Thymus (tissue), 11 donors: ENCODE results near the gene RPL29. TPM values are rescaled to one million over a fixed set of nuclear protein-coding genes. Genes with fewer than 3 reads are reported as not detected.

Source experiments
- DNase-seq, 9 donors: peaks; one replicate each; pipeline ENCODE4 v3.0.0-alpha.2; 2013; ENCODE audit warnings: low spot score in 9 of 9, low read depth in 6 of 9, missing footprints in 1 of 9
- H3K27ac ChIP-seq, 2 donors: one replicate each; pipeline ENCODE4 v1.5.1; 2013; ENCODE audit warnings: control low read depth in 1 of 2, low read depth in 1 of 2, low read length in 1 of 2, mild to moderate bottlenecking in 1 of 2, moderate library complexity in 1 of 2
- H3K27me3 ChIP-seq, 2 donors: one replicate each; pipeline ENCODE4 v1.5.1; 2013; ENCODE audit warnings: low read length in 1 of 2; ENCODE audit not compliant: control insufficient read depth in 2 of 2, insufficient read depth in 1 of 2
- H3K36me3 ChIP-seq, 2 donors: one replicate each; pipeline ENCODE4 v1.5.1; 2013; ENCODE audit warnings: low read length in 1 of 2, mild to moderate bottlenecking in 1 of 2, moderate library complexity in 1 of 2; ENCODE audit not compliant: control insufficient read depth in 2 of 2, insufficient read depth in 2 of 2
- H3K4me1 ChIP-seq, 2 donors: one replicate each; pipeline ENCODE4 v1.5.1; 2013; ENCODE audit warnings: low read length in 2 of 2; ENCODE audit not compliant: control insufficient read depth in 2 of 2, insufficient read depth in 2 of 2
- H3K4me3 ChIP-seq, 2 donors: one replicate each; pipeline ENCODE4 v1.5.1; 2013; ENCODE audit warnings: low read length in 2 of 2, control low read depth in 1 of 2, mild to moderate bottlenecking in 1 of 2
- H3K9me3 ChIP-seq, 2 donors: one replicate each; pipeline ENCODE4 v1.5.1; 2013; ENCODE audit warnings: low read length in 1 of 2, mild to moderate bottlenecking in 1 of 2; ENCODE audit not compliant: control insufficient read depth in 2 of 2, insufficient read depth in 1 of 2
- WGBS: extraction: QIAGEN DNeasy Blood & Tissue Kit; methylation state at CpG from one replicate; pipeline ENCODE4 v1.1.7; 2013; 5-methylcytosine and 5-hydroxymethylcytosine counted together
- polyA plus RNA-seq: library from polyadenylated mRNA; stranded (reverse); fragments of 200-250 nt; gene quantifications from one replicate; pipeline ENCODE4 v1.2.3, GENCODE V29; 2013
- total RNA-seq: library from RNA; stranded (reverse); fragments of 120-200 nt; gene quantifications from one replicate; pipeline ENCODE4 v1.2.4, GENCODE V29; 2013
- donor health status: healthy.

The RPL29 gene
- total and polyA plus RNA-seq, 2 donors: 1,457 to 1,964 TPM

DNA sequence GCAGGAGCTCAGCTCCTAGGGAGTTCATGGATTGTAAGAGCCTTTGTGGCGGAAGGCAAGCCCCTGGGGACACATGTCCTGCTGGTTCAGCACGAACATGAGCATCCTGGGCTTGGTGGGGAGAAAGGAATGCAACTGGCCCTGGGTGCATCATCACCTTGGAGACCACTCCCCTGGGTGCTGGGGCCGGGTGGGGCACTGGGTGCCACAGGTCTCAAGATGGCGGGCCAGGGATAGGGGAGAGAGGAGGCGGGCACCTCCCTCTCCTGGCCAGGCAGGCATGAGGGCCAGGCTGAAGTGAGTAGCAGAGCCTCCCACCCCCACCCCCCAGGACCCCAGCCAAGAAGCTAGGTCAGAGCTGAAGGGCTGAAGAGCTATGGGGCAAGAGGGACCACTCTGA lies 29.2 kb downstream of the RPL29 start:
- Histone ChIP-seq H3K36me3 (no peaks in the 10 kb centered on the region), H3K9me3 (no peaks in the 10 kb centered on the region), H3K4me1 (peaks cover 28 to 39% of the 10 kb centered on the region in 2 donors), H3K27ac (no peak overlapping the region), H3K27me3 (peaks cover 11 to 74% of the 10 kb centered on the region in 2 donors), H3K4me3 (peak overlapping the region; percentile 24 to 57)
- no peak for DNase-seq
- WGBS: 94% methylated on average over 5 of the region's 5 CpGs

DNA sequence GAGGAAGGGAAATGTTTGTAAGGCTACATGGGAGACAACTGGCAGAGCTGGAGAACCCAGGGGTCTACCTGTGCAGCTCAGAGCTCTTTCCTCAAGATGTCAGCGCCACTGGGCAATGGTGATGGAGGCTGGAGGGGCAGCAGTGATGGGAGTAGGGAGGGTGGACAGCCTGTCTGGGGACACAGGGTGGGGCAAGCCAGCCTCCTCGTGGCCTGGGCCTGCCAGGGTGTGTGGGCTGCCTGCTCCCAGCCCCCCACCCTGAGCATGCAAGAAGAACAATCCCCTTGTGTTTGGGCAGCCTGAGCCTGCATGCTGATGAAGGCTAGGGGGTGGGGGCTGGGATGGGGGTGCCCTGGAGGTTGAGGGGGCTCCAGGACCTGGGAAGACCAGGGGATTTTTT lies 29.7 kb downstream of the RPL29 start:
- no peak overlapping the region for H3K4me3 ChIP-seq
- no peak for DNase-seq
- H3K9me3 ChIP-seq: no peaks in the 10 kb centered on the region
- peaks cover 11 to 77% of the 10 kb centered on the region in 2 donors for H3K27me3 ChIP-seq
- no peak overlapping the region for H3K27ac ChIP-seq
- H3K4me1 ChIP-seq: peaks cover 25 to 39% of the 10 kb centered on the region in 2 donors
- WGBS: 97% methylated on average over 2 of the region's 2 CpGs
- no peaks in the 10 kb centered on the region for H3K36me3 ChIP-seq

DNA sequence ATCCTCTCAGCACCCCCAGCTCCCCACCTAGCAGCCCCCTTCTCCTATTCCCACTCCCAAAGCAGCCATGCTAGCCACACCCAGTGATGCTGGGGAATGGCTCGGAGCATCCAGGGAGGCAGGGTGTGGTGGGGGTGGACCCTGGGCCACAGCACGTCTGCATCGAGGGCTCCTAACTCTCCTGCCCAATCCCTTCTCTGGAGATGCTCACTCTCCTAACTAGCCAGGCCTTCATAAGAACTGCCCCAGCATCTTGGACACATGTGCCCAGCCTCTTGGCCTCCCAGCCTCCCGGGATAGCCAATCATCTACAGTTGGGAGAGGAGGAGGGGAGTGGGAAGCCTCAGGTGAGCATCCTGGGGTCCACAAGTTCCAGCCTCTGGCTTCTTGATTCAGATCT lies 31.2 kb downstream of the RPL29 start:
- peaks cover 11 to 90% of the 10 kb centered on the region in 2 donors for H3K27me3 ChIP-seq
- H3K36me3 ChIP-seq: no peaks in the 10 kb centered on the region
- DNase-seq: no peak
- H3K4me1 ChIP-seq: peaks cover 20 to 26% of the 10 kb centered on the region in 2 donors
- 90% methylated on average over 4 of the region's 4 CpGs for WGBS
- H3K9me3 ChIP-seq: no peaks in the 10 kb centered on the region
- no peak overlapping the region for H3K27ac ChIP-seq
- no peak overlapping the region for H3K4me3 ChIP-seq

DNA sequence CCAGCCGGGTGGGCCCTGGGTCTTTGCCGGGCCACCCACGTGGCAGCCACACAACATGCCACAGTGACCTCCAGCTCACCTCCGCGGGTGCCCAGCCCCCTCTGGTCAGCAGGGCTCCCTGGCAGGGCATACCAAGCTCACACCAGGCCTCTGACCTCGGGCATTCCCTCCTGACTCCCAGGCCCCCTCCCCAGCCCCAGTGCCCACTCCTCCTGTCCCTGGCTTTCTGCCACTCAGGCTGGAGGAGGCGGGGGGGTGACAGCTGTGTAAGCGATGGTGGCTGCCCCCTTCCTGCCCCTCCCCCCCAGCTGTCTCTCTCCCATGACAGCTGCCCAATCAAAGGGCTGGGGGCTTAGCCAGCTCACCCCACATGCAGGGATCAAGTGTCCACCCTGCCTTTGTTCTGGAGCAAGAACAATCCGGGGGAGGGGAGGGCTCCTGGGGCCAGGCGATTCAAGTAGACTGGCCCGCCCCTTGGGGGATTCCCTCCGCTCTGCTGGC lies 31.7 kb downstream of the RPL29 start:
- DNase-seq: no peak
- 91% methylated on average over 12 of the region's 12 CpGs for WGBS
- H3K4me3 ChIP-seq: no peak overlapping the region
- no peaks in the 10 kb centered on the region for H3K9me3 ChIP-seq
- no peaks in the 10 kb centered on the region for H3K36me3 ChIP-seq
- H3K27ac ChIP-seq: no peak overlapping the region
- H3K4me1 ChIP-seq: peaks cover 16 to 20% of the 10 kb centered on the region in 2 donors
- H3K27me3 ChIP-seq: peaks cover 13 to 95% of the 10 kb centered on the region in 2 donors

DNA sequence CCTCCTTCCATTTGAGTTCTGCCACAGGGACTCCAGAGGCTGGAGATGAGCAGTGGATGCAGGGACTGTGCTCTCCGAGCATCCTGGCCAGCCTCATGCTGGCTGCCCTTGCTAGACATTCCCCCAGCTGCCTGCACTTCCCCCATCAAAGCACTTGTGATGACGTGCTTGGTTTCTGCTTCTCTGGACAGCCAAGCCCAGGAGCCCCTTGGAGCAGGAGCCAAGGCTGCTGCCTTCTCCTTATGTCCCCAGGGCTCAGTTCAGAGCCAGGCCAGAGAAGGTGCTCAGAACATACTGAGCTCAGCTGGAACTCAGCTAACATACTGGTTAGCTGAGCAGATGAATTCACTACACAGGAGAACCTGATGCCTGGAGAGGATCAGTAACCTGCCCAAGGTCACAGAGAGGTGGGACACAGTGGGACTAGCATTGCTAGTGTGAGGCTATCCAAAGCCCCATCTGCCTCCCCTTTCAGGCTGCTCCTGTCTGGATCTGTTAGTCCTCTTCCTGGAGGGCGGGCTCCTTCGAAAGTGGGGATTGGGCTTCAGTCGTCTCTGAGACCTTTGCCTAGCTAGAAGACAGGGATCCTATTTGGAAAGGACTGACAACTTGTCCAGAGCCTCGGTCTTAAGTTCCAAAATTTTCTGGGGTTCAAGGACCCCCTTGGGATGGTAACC lies 32.7 kb downstream of the RPL29 start:
- Histone ChIP-seq H3K27me3 (peaks cover 13 to 94% of the 10 kb centered on the region in 2 donors), H3K27ac (no peak overlapping the region), H3K36me3 (no peaks in the 10 kb centered on the region), H3K4me3 (no peak overlapping the region), H3K9me3 (no peaks in the 10 kb centered on the region), H3K4me1 (peaks cover 9 to 10% of the 10 kb centered on the region in 2 donors)
- DNase-seq: no peak
- WGBS: 94% methylated on average over 6 of the region's 6 CpGs

DNA sequence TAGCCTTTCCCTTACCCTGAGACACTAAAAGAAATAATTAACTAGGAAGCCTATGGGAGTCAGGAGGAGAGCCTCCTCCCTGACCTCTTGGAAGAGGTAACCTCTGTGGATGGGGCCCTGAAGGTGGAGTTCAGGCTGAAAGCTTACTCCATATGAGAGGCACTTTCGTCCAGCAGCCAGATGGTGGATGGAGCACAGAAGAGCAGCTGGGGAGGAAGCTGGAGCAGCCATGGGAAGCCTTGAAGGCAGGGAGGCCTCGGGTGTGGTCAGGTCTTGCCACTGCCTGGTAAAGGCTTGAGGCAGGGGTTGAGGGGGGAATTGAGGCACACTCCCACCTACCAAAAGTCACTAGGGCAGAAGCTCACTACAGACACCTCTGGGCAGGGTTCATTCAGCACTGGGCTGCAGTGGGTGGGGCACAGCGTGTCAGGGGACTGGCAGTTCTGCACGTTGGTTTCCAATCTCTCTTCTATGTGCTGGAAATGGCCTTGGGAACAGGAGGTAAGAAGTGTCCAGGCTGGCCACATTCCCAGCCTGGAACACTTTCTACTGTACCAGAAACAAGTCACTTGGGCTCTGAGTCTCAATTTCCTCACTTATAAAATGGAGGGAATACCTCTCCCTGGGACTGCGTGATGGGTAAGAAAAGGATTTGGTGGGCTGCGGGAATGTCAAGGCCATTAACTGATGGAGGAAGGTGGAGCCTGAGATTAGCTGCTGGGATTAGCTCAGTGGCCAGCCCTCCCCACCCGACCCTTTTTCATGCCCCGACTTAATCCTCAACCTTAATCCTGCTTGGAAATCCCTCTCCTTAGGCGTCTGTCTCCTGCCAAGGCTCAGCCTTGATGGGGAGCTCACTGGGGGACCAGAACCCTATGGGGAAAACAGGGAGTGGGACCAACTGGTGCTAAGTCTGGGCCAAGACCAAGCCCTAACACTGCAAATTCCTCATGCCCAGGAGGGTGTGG lies 33.8 kb downstream of the RPL29 start:
- H3K4me1 ChIP-seq: peaks cover 4 to 6% of the 10 kb centered on the region in 2 donors
- DNase-seq: no peak

DNA sequence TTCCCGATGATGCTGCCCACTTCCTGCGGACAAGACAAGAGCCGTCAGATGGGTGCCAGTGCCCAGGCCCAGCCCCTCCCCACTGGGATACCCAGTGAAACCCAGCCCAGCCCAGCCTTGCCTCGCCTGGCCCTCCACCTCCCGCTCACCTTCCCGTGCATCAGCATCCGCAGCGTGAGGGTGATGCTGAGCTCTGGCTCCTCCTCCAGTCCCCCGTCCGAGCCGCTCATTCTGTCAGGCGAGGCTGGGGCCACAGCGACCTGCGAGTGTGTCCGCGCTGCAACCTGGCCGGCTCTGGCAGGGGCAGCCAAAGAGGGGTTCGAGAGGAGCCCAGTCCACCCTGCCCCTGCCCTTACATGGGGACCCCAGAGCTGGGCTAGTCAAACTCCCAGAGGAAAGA lies 34.7 kb downstream of the RPL29 start:
- Histone ChIP-seq H3K27ac (no peak overlapping the region), H3K36me3 (no peaks in the 10 kb centered on the region), H3K4me3 (no peak overlapping the region), H3K4me1 (peaks cover 5 to 7% of the 10 kb centered on the region in 2 donors), H3K27me3 (peaks cover 13 to 96% of the 10 kb centered on the region in 2 donors), H3K9me3 (peaks cover 0 to 3% of the 10 kb centered on the region in 2 donors)
- no peak for DNase-seq
- WGBS: 95% methylated on average over 18 of the region's 18 CpGs

More for the DNA sequence above, 33.8 kb downstream of the RPL29 start:
- H3K27me3 ChIP-seq: peaks cover 8 to 96% of the 10 kb centered on the region in 2 donors
- no peaks in the 10 kb centered on the region for H3K9me3 ChIP-seq
- no peak overlapping the region for H3K27ac ChIP-seq
- no peaks in the 10 kb centered on the region for H3K36me3 ChIP-seq
- H3K4me3 ChIP-seq: no peak overlapping the region
- 88% methylated on average over 9 of the region's 9 CpGs for WGBS

DNA sequence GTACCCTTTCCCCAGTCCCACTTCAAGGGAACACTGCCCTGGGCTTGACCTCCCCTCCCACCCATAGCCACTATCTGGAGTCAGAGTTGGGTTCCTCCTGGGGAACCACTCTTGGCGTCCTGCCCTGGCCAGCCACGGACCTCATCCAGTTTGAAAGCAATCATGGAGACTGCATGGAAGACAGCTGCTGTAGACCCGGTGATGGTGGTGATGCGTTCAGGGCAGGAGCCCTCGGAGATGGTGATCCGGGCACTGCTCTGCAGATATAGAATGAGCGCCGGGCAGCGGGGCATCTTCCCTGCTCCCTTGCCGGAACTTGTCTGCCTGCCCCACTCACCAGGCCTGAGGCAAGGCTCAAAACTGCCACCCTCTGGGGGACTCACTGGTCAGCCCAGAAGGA lies 35.3 kb downstream of the RPL29 start:
- peaks cover 5 to 11% of the 10 kb centered on the region in 2 donors for H3K4me1 ChIP-seq
- no peak overlapping the region for H3K4me3 ChIP-seq
- H3K27ac ChIP-seq: no peak overlapping the region
- H3K27me3 ChIP-seq: peaks cover 19 to 96% of the 10 kb centered on the region in 2 donors
- H3K36me3 ChIP-seq: no peaks in the 10 kb centered on the region
- WGBS: 95% methylated on average over 10 of the region's 10 CpGs
- peaks cover 0 to 3% of the 10 kb centered on the region in 2 donors for H3K9me3 ChIP-seq
- DNase-seq: no peak

DNA sequence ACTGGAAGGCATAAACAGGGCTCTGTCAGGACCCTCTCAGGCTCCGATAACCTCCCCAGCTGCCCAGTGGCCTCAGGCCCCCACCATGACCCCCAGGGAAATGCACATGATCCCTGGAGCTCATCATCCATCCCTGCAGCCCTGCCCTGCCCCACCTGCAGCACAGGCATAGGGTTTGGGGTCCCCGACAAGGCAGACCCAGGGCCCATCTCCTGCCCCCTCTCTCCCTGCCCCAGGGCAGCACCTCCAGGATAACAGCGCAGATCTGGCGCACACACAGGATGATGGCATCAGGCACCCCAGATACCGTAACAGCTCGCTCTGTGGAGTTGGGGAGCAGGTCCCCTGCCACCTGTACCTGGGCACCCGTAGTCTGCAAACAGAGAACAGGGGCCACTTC lies 36.0 kb downstream of the RPL29 start:
- Histone ChIP-seq H3K4me1 (peaks cover 5 to 11% of the 10 kb centered on the region in 2 donors), H3K36me3 (no peaks in the 10 kb centered on the region), H3K9me3 (peaks cover 0 to 3% of the 10 kb centered on the region in 2 donors), H3K4me3 (no peak overlapping the region), H3K27ac (no peak overlapping the region), H3K27me3 (peaks cover 26 to 96% of the 10 kb centered on the region in 2 donors)
- WGBS: 97% methylated on average over 7 of the region's 7 CpGs
- DNase-seq: no peak
